ENCODE data around the gene WIPF3. TPM values are rescaled to one million over a fixed set of nuclear protein-coding genes. Genes with fewer than 3 reads are reported as not detected.

WIPF3 gene
- total and polyA plus RNA-seq, 4 donors: 0.20 to 2.8 (median 0.29) TPM

GRCh38 chr7:29806995-29807841, 910 bp downstream of the WIPF3 start:
- ATAC-seq (ENCODE audit: insufficient read depth, low FRiP score): no peak

DNA sequence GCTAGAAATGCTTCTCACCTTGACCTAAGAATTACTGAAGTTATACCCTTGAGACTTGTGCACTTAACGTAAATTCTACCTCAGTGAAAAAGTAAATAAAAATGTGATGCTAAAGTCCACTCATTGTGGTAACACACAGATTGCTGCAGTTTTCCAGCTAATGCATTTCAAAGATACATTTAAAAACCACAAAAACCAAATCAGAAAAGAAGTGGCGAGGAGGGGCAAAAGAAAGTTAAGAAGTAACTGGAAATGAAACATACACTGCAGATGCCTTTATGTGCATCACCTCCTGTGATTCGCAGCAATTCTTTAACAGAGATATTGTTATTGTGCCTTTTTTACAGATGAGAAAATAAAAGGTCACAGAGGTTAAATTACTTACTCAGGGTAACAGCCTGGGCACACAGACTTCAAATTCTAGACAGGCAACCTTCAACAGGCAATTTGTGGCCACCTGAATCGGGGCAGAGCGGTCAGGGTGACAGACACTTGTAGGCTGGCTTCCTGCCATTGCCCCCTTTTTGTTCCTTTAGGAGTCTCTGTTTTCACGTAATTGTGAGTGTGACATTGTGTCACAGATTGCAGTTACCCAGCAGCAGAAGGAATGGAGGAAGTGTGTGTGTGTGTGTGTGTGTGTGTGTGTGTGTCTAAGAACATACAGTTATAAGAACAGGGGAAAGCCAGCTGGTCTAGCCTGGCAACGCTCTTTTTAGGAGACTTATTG, 1.9 kb downstream of the WIPF3 start:
- Histone ChIP-seq H3K36me3 (ENCODE audit: control insufficient read depth in 4 of 4, insufficient read depth in 4 of 4, low read length in 4 of 4) (no peaks in the 10 kb centered on the region), H3K9ac (ENCODE audit: insufficient read depth in 1 of 2, low read length in 2 of 2) (no peak overlapping the region), H3K4me1 (ENCODE audit: control insufficient read depth in 5 of 5, insufficient read depth in 5 of 5, low read length in 5 of 5) (peaks cover 0 to 11% (median 0%) of the 10 kb centered on the region in 5 donors), H3K4me3 (no peak overlapping the region), H3K27me3 (ENCODE audit: control insufficient read depth in 3 of 3, insufficient read depth in 3 of 3, low read length in 2 of 3) (peaks cover 11 to 87% (median 68%) of the 10 kb centered on the region in 3 donors), H3K27ac (ENCODE audit: low read depth in 1 of 2, low read length in 1 of 2) (no peak overlapping the region), H3K9me3 (ENCODE audit: control insufficient read depth in 4 of 4, insufficient read depth in 3 of 4, low read length in 3 of 4) (no peaks in the 10 kb centered on the region)
- no peak for DNase-seq
- TF ChIP-seq, protein P1, sequence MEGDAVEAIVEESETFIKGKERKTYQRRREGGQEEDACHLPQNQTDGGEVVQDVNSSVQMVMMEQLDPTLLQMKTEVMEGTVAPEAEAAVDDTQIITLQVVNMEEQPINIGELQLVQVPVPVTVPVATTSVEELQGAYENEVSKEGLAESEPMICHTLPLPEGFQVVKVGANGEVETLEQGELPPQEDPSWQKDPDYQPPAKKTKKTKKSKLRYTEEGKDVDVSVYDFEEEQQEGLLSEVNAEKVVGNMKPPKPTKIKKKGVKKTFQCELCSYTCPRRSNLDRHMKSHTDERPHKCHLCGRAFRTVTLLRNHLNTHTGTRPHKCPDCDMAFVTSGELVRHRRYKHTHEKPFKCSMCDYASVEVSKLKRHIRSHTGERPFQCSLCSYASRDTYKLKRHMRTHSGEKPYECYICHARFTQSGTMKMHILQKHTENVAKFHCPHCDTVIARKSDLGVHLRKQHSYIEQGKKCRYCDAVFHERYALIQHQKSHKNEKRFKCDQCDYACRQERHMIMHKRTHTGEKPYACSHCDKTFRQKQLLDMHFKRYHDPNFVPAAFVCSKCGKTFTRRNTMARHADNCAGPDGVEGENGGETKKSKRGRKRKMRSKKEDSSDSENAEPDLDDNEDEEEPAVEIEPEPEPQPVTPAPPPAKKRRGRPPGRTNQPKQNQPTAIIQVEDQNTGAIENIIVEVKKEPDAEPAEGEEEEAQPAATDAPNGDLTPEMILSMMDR (IDR thresholded peaks at IDR 0.05; ENCODE audit: control extremely low read depth, extremely low read depth): no peak
- WGBS, 2 donors: 66 to 72% methylated on average over 7 of the region's 7 CpGs
- no peak for ATAC-seq (ENCODE audit: insufficient read depth, low FRiP score)

More at GRCh38 chr7:29806995-29807841, 910 bp downstream of the WIPF3 start:
- TF ChIP-seq, protein P1 (IDR thresholded peaks at IDR 0.05; ENCODE audit: control extremely low read depth, extremely low read depth): no peak
- peaks cover 0 to 11% (median 0%) of the 10 kb centered on the region in 5 donors for H3K4me1 ChIP-seq (ENCODE audit: control insufficient read depth in 5 of 5, insufficient read depth in 5 of 5, low read length in 5 of 5)
- H3K9ac ChIP-seq (ENCODE audit: insufficient read depth in 1 of 2, low read length in 2 of 2): no peak overlapping the region
- peaks cover 18 to 87% (median 63%) of the 10 kb centered on the region in 3 donors for H3K27me3 ChIP-seq (ENCODE audit: control insufficient read depth in 3 of 3, insufficient read depth in 3 of 3, low read length in 2 of 3)
- peak overlapping the region in 1 of 2 donors; percentile 48 for H3K27ac ChIP-seq (ENCODE audit: low read depth in 1 of 2, low read length in 1 of 2)
- no peaks in the 10 kb centered on the region for H3K9me3 ChIP-seq (ENCODE audit: control insufficient read depth in 4 of 4, insufficient read depth in 3 of 4, low read length in 3 of 4)
- H3K36me3 ChIP-seq (ENCODE audit: control insufficient read depth in 4 of 4, insufficient read depth in 4 of 4, low read length in 4 of 4): no peaks in the 10 kb centered on the region
- no peak for DNase-seq
- peak overlapping the region; percentile 39 for H3K4me3 ChIP-seq
- WGBS, 2 donors: 3 to 8% methylated on average over 40 to 43 of the region's 43 CpGs

- Histone ChIP-seq H3K9me3 (ENCODE audit: control insufficient read depth in 4 of 4, insufficient read depth in 3 of 4, low read length in 3 of 4) (no peaks in the 10 kb centered on the region), H3K4me1 (ENCODE audit: control insufficient read depth in 5 of 5, insufficient read depth in 5 of 5, low read length in 5 of 5) (peaks cover 0 to 11% (median 0%) of the 10 kb centered on the region in 5 donors), H3K4me3 (no peak overlapping the region), H3K27ac (ENCODE audit: low read depth in 1 of 2, low read length in 1 of 2) (no peak overlapping the region), H3K27me3 (ENCODE audit: control insufficient read depth in 3 of 3, insufficient read depth in 3 of 3, low read length in 2 of 3) (peaks cover 9 to 87% (median 74%) of the 10 kb centered on the region in 3 donors), H3K36me3 (ENCODE audit: control insufficient read depth in 4 of 4, insufficient read depth in 4 of 4, low read length in 4 of 4) (no peaks in the 10 kb centered on the region), H3K9ac (ENCODE audit: insufficient read depth in 1 of 2, low read length in 2 of 2) (no peak overlapping the region)
- TF ChIP-seq, protein P1 (IDR thresholded peaks at IDR 0.05; ENCODE audit: control extremely low read depth, extremely low read depth): no peak
- no peak for ATAC-seq (ENCODE audit: insufficient read depth, low FRiP score)
- peak; percentile 23 to 60 (median 36) for DNase-seq
- WGBS, 2 donors: 58 to 76% methylated on average over 11 of the region's 11 CpGs
Observed at GRCh38 chr7:29809533-29810155, 3.3 kb downstream of the WIPF3 start.
